ENCODE data around the gene DTNB.

- TF ChIP-seq CTCF (IDR thresholded peaks at IDR 0.05; ENCODE audit: low read depth, low read length) = no peak
- TF ChIP-seq EZH2phosphoT487 (IDR thresholded peaks at IDR 0.05; ENCODE audit: low read depth) = no peak
Measured at GRCh38 chr2:25523060-25523459, 150.3 kb downstream of the DTNB start.
